ENCODE results near the gene CALM1. TPM values are rescaled to one million over a fixed set of nuclear protein-coding genes. Genes with fewer than 3 reads are reported as not detected.

Gene CALM1
- total RNA-seq, 2 experiments from 2014 or later, result 960 to 975 TPM

DNA sequence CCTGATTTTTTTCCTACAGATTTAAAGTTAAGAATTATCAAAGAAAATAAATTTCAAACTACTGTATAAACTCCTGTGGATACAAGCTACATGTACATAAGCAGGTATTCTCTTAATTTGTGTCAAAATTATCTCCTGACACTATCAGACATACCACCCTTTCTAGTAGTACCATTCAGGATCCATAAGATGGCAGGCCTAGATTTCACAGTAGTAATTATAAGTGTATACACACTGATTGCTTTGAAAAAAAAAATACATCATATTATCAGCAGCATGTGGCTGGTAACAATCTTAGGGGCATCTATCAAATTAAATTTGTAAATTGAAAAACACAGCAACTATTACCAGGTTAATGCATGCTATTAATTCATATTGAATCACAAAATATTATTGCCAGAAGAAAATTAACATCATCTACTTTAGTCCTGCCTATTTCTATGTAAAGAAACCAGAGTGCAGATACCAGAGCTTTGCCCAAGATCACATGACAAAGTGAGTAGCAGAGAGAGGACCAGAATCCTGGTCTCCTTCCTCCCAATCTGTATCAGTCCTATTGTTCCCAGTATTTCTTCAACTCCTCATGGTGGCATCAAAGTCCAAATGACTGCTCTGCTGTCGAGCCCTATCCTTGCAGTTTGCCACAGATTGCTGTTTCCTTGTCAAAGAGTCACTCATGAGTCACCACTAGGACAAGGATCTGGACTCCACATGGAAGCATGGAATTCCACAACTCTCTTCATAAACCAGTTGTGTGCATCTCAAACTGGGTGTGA, 27.7 kb upstream of the CALM1 start:
- peak; percentile 100 for ATAC-seq (ENCODE audit: poor library complexity)
- POLR2A ChIA-PET, result interaction anchor here (1.4 to 2.4 kb wide), 5 partner anchors 13 to 389 kb away, joined by 4 to 25 read pairs (median 11); partner anchors contain the start of gene CALM1
- H3K27me3 Mint-ChIP-seq, result no peaks in the 10 kb centered on the region

GRCh38 chr14:90373887-90374286, 22.9 kb upstream of the CALM1 start:
- Histone ChIP-seq H3K4me3 (ENCODE audit: low read length) (no peak overlapping the region), H3K9me3 (ENCODE audit: control insufficient read depth in 1 of 2, insufficient read depth in 1 of 2, low read length in 2 of 2) (no peaks in the 10 kb centered on the region), H3K36me3 (ENCODE audit: insufficient read depth, low read length) (no peaks in the 10 kb centered on the region), H3K27me3 (ENCODE audit: control insufficient read depth in 1 of 2, insufficient read depth in 2 of 2, low read length in 2 of 2) (no peaks in the 10 kb centered on the region), H3K27ac (ENCODE audit: low read depth in 1 of 2, low read length in 2 of 2) (no peak overlapping the region), H3K4me1 (ENCODE audit: insufficient read depth, low read length) (no peaks in the 10 kb centered on the region)
- no peak overlapping the region for H3K27ac Mint-ChIP-seq
- no peaks in the 10 kb centered on the region for H3K27me3 Mint-ChIP-seq
- H3K4me3 Mint-ChIP-seq, result no peak overlapping the region
- ChIA-PET POLR2A (interaction anchor here (4.0 kb wide), 1 partner anchor 10 kb away, joined by 36 read pairs; no protein-coding TSS in a partner anchor), CTCF (interaction anchor here (2.1 kb wide), 1 partner anchor 26 kb away, joined by 8 read pairs; no protein-coding TSS in a partner anchor)
- intact Hi-C loops (cut with DNase I, micrococcal nuclease), result no loop called here
- DNase-seq, result no peak
- ATAC-seq (ENCODE audit: poor library complexity), result no peak
- peaks cover 4% of the 10 kb centered on the region for H3K4me1 Mint-ChIP-seq (ENCODE audit: low read depth)
- no peak for TF ChIP-seq CTCF (IDR thresholded peaks at IDR 0.05)
- H3K36me3 Mint-ChIP-seq (ENCODE audit: low read depth), result no peaks in the 10 kb centered on the region
- no peaks in the 10 kb centered on the region for H3K9me3 Mint-ChIP-seq

More for the DNA sequence above, 27.7 kb upstream of the CALM1 start:
- Mint-ChIP-seq H3K4me3 (no peak overlapping the region), H3K4me1 (ENCODE audit: low read depth) (peaks cover 5% of the 10 kb centered on the region), H3K36me3 (ENCODE audit: low read depth) (no peaks in the 10 kb centered on the region), H3K9me3 (no peaks in the 10 kb centered on the region), H3K27ac (no peak overlapping the region)
- no peaks in the 10 kb centered on the region for H3K9me3 ChIP-seq (ENCODE audit: control insufficient read depth in 1 of 2, insufficient read depth in 1 of 2, low read length in 2 of 2)
- no peaks in the 10 kb centered on the region for H3K4me1 ChIP-seq (ENCODE audit: insufficient read depth, low read length)
- intact Hi-C loops (cut with DNase I, micrococcal nuclease), result loop anchor here (1.0 to 10.0 kb wide), 7 partner anchors 15 to 389 kb away; no protein-coding TSS in a partner anchor
- no peaks in the 10 kb centered on the region for H3K27me3 ChIP-seq (ENCODE audit: control insufficient read depth in 1 of 2, insufficient read depth in 2 of 2, low read length in 2 of 2)
- DNase-seq, result peak in 3 of 14 experiments; percentile 63 to 71 (median 66)
- H3K4me3 ChIP-seq (ENCODE audit: low read length), result no peak overlapping the region
- H3K27ac ChIP-seq (ENCODE audit: low read depth in 1 of 2, low read length in 2 of 2), result no peak overlapping the region
- no peaks in the 10 kb centered on the region for H3K36me3 ChIP-seq (ENCODE audit: insufficient read depth, low read length)
- peak; percentile 74 for TF ChIP-seq CTCF (IDR thresholded peaks at IDR 0.05)
- CTCF ChIA-PET, result interaction anchor here (0.6 to 4.0 kb wide), 11 partner anchors 15 to 416 kb away, joined by 3 to 32 read pairs (median 5); partner anchors contain the start of gene CALM1

GRCh38 chr14:90374813-90375212, 22.0 kb upstream of the CALM1 start:
- Histone ChIP-seq H3K9me3 (ENCODE audit: control insufficient read depth in 1 of 2, insufficient read depth in 1 of 2, low read length in 2 of 2) (no peaks in the 10 kb centered on the region), H3K4me3 (ENCODE audit: low read length) (no peak overlapping the region), H3K27ac (ENCODE audit: low read depth in 1 of 2, low read length in 2 of 2) (no peak overlapping the region), H3K27me3 (ENCODE audit: control insufficient read depth in 1 of 2, insufficient read depth in 2 of 2, low read length in 2 of 2) (no peaks in the 10 kb centered on the region), H3K4me1 (ENCODE audit: insufficient read depth, low read length) (no peaks in the 10 kb centered on the region), H3K36me3 (ENCODE audit: insufficient read depth, low read length) (no peaks in the 10 kb centered on the region)
- intact Hi-C loops (cut with DNase I, micrococcal nuclease), result no loop called here
- Mint-ChIP-seq H3K27me3 (no peaks in the 10 kb centered on the region), H3K9me3 (no peaks in the 10 kb centered on the region), H3K36me3 (ENCODE audit: low read depth) (no peaks in the 10 kb centered on the region), H3K4me3 (no peak overlapping the region), H3K4me1 (ENCODE audit: low read depth) (no peaks in the 10 kb centered on the region), H3K27ac (no peak overlapping the region)
- ATAC-seq (ENCODE audit: poor library complexity) (no peak), DNase-seq (no peak)
- ChIA-PET POLR2A (interaction anchor here (4.0 kb wide), 1 partner anchor 9 kb away, joined by 36 read pairs; no protein-coding TSS in a partner anchor), CTCF (interaction anchor here (2.1 kb wide), 1 partner anchor 25 kb away, joined by 8 read pairs; no protein-coding TSS in a partner anchor)
- TF ChIP-seq CTCF (IDR thresholded peaks at IDR 0.05), result no peak
